ENCODE measurements around the gene CYP2W1. TPM values are rescaled to one million over a fixed set of nuclear protein-coding genes. Genes with fewer than 3 reads are reported as not detected.

The CYP2W1 gene
- total RNA-seq, 1 experiment from 2014 or later, result not detected

DNA sequence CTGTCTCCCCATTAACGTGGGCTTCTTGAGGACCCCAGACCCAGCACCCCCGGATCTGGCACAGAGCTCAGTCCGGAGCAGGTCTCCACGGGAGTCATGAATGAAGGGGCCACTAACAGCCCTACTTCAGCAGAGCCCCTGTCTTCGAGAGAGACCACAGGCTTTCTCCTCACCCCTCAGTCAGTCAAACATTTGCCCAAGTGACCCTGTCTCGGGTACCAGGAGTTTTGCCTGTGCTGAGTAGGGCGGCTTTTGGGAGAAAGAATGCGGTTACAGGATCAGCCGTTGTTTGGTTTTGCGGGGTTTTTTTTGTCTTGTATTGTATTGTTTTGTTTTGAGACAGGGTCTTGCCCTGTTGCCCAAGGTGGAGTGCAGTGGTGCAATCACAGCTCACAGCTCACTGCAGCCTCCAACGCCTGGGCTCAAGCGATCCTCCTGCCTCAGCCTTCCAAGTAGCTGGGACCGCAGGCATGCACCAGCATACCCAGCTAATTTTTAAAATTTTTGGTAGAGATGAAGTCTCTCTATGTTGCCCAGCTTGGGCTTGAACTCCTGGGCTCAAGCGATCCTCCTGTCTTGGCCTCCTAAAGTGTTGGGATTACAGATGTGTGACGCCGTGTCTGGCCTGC, 45.0 kb upstream of the CYP2W1 start:
- H3K4me3 ChIP-seq, result no peak overlapping the region
- ChIA-PET POLR2A (ENCODE audit: unreplicated experiment) (interaction anchor here (0.6 kb wide), 1 partner anchor 12 kb away, joined by 16 read pairs; no protein-coding TSS in a partner anchor), CTCF (no interaction called here)
- H3K4me2 ChIP-seq, result no peak overlapping the region
- intact Hi-C loops (cut with micrococcal nuclease; ENCODE audit: unreplicated experiment), result no loop called here
- no TSS peak for BruUV-seq (replicated peaks)
- H3F3A ChIP-seq (ENCODE audit: insufficient read depth, low read depth), result peaks cover 44% of the 10 kb centered on the region
- no peaks in the 10 kb centered on the region for H3K27me3 ChIP-seq (ENCODE audit: insufficient read depth, low read depth)
- no peaks in the 10 kb centered on the region for H4K20me1 ChIP-seq (ENCODE audit: insufficient read depth)
- 0 out of 2 replicates have a peak, but pooled peaks cover 3% of the 10 kb centered on the region for H3K9me3 ChIP-seq (ENCODE audit: insufficient read depth, low read depth)
- no peak for TF ChIP-seq EZH2 (IDR thresholded peaks at IDR 0.05; ENCODE audit: low read depth)
- TF ChIP-seq, protein P1, sequence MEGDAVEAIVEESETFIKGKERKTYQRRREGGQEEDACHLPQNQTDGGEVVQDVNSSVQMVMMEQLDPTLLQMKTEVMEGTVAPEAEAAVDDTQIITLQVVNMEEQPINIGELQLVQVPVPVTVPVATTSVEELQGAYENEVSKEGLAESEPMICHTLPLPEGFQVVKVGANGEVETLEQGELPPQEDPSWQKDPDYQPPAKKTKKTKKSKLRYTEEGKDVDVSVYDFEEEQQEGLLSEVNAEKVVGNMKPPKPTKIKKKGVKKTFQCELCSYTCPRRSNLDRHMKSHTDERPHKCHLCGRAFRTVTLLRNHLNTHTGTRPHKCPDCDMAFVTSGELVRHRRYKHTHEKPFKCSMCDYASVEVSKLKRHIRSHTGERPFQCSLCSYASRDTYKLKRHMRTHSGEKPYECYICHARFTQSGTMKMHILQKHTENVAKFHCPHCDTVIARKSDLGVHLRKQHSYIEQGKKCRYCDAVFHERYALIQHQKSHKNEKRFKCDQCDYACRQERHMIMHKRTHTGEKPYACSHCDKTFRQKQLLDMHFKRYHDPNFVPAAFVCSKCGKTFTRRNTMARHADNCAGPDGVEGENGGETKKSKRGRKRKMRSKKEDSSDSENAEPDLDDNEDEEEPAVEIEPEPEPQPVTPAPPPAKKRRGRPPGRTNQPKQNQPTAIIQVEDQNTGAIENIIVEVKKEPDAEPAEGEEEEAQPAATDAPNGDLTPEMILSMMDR (conservative IDR thresholded peaks at IDR 0.05), result no peak
- peak; percentile 37 to 51 for DNase-seq
- peaks cover 13% of the 10 kb centered on the region for H3K4me1 ChIP-seq (replicated peaks; ENCODE audit: insufficient read depth)
- H2AFZ ChIP-seq, result no peak overlapping the region
- no peaks in the 10 kb centered on the region for H3K36me3 ChIP-seq (ENCODE audit: low read depth)
- H3K27ac ChIP-seq, result no peak overlapping the region; the same call in 1 of the 2 replicates
- no peaks in the 10 kb centered on the region for H3K9me2 ChIP-seq (ENCODE audit: insufficient read depth)
- H3K79me2 ChIP-seq (ENCODE audit: low read depth), result no peaks in the 10 kb centered on the region

DNA sequence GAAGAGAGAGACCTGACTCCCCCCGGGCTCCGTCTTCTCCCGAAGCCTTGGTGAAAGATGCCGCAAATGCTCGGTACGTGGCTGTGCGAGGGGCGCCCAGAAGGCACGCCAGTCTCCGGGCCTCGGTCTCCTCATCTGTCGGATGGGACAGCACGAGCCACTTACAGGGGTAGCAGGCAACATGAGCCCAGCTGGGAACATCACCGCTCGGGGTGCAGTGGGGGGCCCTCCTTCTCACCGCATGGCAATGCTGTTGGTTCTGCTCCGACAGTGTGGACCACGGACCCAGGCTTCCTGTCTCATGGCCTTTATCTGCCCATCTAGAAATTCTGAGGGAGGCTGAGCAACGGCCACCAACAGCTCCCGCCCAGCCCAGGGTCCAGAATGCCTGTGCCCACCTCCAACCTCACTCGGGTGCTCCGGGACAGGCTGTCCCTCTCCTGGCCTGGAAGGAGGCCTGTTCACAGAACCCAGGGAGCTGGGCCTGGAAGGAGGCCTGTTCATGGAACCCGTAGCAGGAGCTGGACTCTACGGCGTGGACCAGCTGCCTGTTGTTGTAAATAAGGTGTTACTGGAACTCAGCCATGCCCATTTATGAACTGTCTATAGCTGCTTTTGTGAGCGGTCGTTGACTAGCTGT, 44.3 kb upstream of the CYP2W1 start:
- Histone ChIP-seq H3K4me1 (replicated peaks; ENCODE audit: insufficient read depth) (peaks cover 13% of the 10 kb centered on the region), H3K4me2 (no peak overlapping the region), H3K9me2 (ENCODE audit: insufficient read depth) (no peaks in the 10 kb centered on the region), H3K27me3 (ENCODE audit: insufficient read depth, low read depth) (no peaks in the 10 kb centered on the region), H3K79me2 (ENCODE audit: low read depth) (no peaks in the 10 kb centered on the region), H2AFZ (no peak overlapping the region), H3K9me3 (ENCODE audit: insufficient read depth, low read depth) (0 out of 2 replicates have a peak, but pooled peaks cover 3% of the 10 kb centered on the region), H4K20me1 (ENCODE audit: insufficient read depth) (no peaks in the 10 kb centered on the region), H3K4me3 (no peak overlapping the region), H3F3A (ENCODE audit: insufficient read depth, low read depth) (peaks cover 44% of the 10 kb centered on the region), H3K27ac (no peak overlapping the region), H3K36me3 (ENCODE audit: low read depth) (no peaks in the 10 kb centered on the region)
- CTCF ChIA-PET, result no interaction called here
- no peak for DNase-seq
- no TSS peak for BruUV-seq (replicated peaks)
- TF ChIP-seq EZH2 (IDR thresholded peaks at IDR 0.05; ENCODE audit: low read depth), result no peak
- TF ChIP-seq, protein P1 (conservative IDR thresholded peaks at IDR 0.05), result no peak
- POLR2A ChIA-PET (ENCODE audit: unreplicated experiment), result no interaction called here
- intact Hi-C loops (cut with micrococcal nuclease; ENCODE audit: unreplicated experiment), result no loop called here

DNA sequence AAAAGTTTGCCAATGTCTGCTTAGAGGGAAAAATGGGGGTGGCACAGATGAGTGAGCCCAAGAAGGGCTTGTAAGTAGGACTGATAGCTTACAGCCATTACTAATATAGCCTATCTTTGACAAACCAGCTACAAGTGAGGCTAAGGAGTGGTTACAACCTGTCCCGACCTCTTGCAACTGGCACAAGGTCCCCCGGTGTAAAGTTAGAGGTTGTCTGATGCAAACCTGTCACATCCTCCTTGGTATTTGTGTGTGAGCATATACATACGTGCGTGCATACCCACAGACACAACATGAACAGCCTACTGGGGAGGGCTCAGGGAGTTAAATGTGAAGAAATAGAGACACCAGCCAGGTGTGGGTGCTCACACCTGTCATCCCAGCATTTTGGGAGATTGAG, 43.1 kb upstream of the CYP2W1 start:
- Histone ChIP-seq H4K20me1 (ENCODE audit: insufficient read depth) (no peaks in the 10 kb centered on the region), H3K4me1 (replicated peaks; ENCODE audit: insufficient read depth) (peaks cover 20% of the 10 kb centered on the region), H3K4me2 (no peak overlapping the region), H3K27me3 (ENCODE audit: insufficient read depth, low read depth) (no peaks in the 10 kb centered on the region), H3K9me2 (ENCODE audit: insufficient read depth) (no peaks in the 10 kb centered on the region), H3K4me3 (no peak overlapping the region), H3F3A (ENCODE audit: insufficient read depth, low read depth) (peaks cover 49% of the 10 kb centered on the region), H3K9me3 (ENCODE audit: insufficient read depth, low read depth) (0 out of 2 replicates have a peak, but pooled peaks cover 3% of the 10 kb centered on the region), H3K27ac (no peak overlapping the region), H3K36me3 (ENCODE audit: low read depth) (no peaks in the 10 kb centered on the region), H3K79me2 (ENCODE audit: low read depth) (peaks cover 6% of the 10 kb centered on the region; the same call in 1 of the 2 replicates), H2AFZ (no peak overlapping the region)
- no peak for DNase-seq
- TF ChIP-seq EZH2 (IDR thresholded peaks at IDR 0.05; ENCODE audit: low read depth), result no peak
- TF ChIP-seq, protein P1 (conservative IDR thresholded peaks at IDR 0.05), result no peak
- intact Hi-C loops (cut with micrococcal nuclease; ENCODE audit: unreplicated experiment), result no loop called here
- BruUV-seq (replicated peaks), result no TSS peak
- ChIA-PET CTCF (no interaction called here), POLR2A (ENCODE audit: unreplicated experiment) (no interaction called here)

All from PC-9 (cell line).